GM18867 (cell line): ENCODE measurements around the gene ZSCAN32.

Source experiments
- ATAC-seq: cut with Tn5 transposase; IDR thresholded peaks from one replicate; pipeline ENCODE4 v1.9.1; 2021; ENCODE audit warnings: mild to moderate bottlenecking, moderate library complexity; ENCODE audit not compliant: unreplicated experiment

Gene ZSCAN32

DNA sequence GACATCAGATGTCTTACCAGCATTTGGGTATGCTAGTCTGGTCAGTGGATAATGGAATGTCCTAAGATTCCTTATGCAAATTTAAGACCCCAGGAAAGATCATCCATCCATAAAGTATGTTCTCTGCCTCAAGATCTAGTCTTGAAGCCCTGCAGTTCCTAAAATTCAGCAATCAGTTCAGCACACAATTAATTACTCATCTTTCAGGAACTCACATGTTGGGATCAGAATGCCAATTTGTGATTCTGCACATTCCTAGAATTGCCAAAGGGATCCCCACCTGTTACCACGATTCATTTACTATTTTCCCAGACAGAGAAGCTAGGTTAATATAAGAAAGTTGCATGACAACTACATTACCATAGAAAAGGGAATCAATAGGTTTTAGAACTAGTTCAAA, 41.9 kb downstream of the ZSCAN32 start:
- ATAC-seq, result no peak

DNA sequence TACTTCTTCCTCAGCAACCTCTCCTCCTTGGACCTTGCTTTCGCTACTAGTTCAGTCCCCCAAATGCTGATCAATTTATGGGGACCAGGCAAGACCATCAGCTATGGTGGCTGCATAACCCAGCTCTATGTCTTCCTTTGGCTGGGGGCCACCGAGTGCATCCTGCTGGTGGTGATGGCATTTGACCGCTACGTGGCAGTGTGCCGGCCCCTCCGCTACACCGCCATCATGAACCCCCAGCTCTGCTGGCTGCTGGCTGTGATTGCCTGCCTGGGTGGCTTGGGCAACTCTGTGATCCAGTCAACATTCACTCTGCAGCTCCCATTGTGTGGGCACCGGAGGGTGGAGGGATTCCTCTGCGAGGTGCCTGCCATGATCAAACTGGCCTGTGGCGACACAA, 44.7 kb downstream of the ZSCAN32 start:
- ATAC-seq, result no peak

DNA sequence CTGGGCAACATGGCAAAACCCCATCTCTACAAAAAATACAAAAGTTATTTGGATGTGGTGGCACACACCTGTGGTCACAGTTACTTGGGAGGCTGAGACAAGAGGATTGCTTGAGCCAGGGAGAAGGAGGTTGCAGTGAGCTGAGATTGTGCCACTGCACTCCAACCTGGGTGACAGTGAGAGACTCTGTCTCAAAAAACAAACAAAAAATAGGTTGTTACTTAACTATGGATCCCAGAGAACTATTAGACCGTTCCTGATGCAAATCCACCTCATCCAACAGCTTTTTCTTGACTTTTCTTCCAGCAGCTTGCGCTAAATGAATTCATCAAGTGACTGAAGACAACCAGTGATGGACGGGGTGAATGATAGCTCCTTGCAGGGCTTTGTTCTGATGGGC, 45.2 kb downstream of the ZSCAN32 start, which contains the start of gene OR2C1:
OR2C1 (plus strand) TSS at position 301 of the 400 bp plus-strand sequence; CDS start at position 353, 52 bp downstream.
- ATAC-seq, result no peak

DNA sequence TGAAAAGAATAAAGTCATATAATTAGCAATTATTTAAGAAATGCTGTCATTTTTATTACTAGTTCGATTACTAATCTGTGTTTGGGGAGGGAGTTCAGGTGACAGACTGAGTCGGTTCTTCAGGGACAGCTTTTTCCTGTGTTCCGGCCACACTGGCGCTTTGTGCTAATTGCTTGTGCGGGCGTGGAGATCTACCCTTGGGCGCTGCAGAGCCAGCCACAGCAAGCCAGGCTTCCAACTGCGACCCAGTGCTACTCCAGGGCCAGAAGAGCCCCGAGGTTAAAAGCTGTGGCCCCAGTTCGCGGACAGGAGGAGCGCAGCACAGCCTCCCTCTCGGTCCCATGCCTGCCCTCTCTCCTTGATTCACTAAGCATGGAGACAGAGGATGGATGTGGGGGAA, 51.6 kb downstream of the ZSCAN32 start:
- no peak for ATAC-seq

DNA sequence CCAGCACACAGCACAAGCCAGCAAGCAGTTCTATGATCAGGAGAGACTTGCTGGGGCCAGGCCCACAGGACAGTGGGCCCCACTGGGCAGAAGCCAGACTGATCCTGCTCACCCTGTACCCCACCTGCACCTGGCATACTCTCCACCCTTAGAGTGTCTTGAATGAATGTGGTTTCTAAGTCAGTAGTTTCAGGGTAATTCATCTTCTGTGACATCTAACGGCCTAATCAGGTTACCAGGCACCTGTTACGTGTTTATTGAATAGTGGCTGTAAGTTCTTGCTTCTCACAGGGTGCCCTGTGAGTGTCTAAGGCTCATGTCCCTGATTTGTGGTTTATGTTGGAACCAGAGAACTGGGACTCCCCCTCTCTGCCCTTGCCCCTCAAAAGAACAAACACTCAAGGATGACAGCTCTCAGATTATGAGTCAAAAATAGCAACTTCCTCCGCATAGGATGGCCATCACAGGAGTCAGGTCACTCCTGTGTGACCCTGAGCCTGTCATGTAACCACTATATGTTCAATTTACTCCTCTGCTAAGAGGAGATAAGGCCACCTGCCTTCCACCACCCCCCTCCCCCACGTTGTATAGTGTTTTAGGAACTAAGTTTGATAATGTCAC, 52.1 kb downstream of the ZSCAN32 start:
- no peak for ATAC-seq

DNA sequence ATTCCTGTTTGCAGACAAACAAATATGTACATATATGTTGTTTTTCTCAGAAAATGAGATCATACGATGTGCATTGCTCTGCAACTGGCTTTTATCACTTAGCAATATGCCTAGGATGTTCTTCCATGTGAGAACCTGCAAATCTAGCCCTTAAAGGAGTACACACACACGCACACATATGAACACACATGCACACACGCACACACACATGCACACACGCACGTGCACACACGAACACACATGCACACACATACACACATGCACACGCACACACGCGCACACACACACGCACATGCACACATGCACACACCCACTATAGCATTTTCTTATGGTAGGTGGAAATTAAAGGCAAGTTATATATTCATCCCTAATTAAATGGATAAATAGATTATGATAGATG, 53.2 kb downstream of the ZSCAN32 start:
- ATAC-seq, result no peak

DNA sequence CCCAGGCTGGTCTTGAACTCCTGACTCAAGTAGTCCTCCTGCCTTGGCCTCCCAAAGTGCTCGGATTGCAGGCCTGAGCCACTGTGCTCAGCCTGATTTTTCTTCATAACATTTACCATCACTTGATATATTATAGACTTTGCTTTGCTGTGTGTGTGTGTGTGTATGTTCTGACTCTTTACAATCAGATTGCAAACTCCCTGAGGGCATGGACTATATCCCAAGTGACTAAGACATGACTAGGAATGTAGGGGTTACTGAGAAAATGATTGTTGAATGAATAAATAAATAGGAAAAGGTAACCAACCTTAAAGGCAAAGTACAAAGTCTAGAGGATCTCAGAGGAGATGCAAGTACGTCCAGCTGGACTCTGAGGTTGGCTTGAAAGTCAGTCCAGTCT, 54.8 kb downstream of the ZSCAN32 start:
- no peak for ATAC-seq
